Left hindlimb (tissue), 1 donor: ENCODE data around the gene TRMT11.
A peak's percentile ranks its signal among the peaks of the same experiment; 100 is the strongest.
"Not testable (repeated sequence)": the region's sequence is repeated elsewhere in the genome, so short reads cannot be mapped to it uniquely, and the experiment has no call there.

ENCODE experiments used
- DNase-seq: peaks from one replicate; pipeline ENCODE4 v3.0.0-alpha.2; 2018

The TRMT11 gene

DNA sequence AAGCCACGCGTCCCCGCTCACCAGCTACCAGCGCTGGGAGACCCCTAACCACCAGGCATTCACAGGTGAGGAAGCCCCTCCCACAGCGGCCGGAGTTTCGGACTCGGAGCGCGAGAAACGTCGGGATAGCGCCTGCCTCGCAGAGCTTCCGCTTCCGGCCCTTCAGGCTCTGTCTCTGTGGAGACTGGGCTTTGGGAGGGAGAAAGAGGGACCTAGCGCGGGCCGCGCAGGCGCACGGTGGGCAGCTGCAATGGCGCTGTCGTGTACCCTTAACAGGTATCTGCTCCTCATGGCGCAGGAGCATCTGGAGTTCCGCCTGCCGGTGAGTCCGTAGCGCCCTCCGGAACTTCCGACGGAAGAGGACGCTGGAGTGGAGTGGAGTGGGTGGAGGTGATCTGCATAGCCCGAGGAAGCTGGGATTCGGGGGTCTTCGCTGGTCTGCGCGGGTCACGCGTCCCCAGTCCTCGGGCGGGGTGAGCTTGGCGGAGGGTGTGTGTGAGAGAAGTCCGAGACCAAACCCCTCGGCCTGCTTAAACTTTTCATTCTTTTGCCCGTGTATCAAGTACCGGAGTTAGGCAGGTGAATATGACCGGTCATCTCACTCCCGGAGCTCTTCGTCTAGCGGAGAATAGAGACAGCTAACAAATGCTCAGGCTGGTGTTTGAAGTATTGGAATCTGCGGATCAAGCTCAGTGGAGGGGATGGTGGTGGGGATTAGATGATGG is at the start of gene TRMT11:
Gene TRMT11, plus strand, starts transcription at position 240 of the 725 bp plus-strand sequence. Its CDS starts 11 bp downstream, at position 251.
- peak; percentile 91 for DNase-seq

DNA sequence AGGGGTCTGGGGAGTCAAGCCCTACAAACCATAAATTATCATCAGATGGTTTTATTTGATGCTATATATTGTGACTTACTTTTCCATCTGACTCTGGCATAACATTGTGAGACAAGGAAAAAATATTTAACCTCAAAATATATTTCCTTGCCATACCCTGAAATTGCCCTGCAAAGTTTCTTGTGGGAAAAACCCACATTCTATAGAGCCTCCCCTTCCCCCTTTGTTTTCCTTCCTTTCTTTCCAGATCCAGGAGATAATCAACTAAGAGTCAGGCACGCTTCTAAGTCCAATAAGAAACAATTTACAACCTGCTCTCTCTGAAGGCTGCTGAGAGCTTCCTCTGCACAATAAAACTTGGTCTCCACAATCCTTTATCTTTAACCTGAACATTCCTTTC is 47.3 kb upstream of the TRMT11 start:
- DNase-seq = no peak

DNA sequence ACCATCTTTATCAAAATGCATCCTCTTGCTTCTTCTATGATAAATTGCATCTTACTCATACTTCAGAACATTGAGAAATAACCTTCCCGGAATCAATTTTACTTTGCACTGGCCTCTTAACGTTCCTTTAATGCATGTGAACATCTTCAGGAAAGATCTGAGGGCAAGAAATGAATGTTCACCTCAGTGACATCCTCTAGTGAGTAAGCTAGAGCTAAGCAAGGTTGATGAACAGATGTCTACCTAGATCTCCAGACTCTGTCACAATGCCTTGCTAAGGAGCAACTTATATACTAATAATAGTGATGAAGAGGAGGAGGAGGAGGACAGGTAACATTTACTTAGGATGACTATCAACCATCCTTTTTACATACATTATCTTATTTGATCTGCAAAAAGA is 46.5 kb upstream of the TRMT11 start:
- DNase-seq = no peak

DNA sequence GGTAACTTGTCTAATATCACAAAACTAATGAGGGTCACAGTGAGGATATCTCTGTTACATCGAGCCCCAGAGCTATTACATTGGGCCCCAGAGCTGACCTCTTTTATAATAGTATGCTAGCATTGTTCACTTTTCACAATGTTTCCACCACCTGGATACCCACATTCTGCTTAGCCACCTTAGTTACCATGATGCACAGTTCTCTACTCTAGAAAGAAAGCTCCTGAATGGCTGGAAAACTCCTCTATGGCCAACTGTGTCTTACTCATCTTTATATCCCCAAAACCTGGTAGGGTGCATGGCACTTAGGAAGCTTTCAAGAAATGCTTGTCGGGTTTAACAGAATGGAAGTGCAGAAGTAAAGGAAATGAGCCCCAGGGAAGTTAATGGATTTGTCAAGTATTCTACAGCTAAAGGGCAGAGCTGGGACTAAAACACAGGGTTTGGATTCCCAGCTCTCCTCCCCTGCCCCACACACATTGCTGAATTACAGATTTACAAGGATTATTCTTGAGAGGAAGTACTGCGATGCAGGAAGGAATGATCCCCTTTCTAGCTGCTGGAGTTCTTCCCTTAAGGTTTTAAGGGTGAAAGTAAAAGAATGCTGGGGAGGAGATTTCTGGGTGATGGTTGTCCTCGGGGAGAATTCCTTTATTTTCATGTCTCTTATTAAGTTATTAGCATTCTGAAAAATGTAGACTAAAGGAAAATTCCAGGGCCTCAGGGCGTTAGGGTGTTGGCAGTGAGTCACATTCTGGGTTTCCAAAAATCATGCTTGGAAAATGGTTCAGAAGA is 45.9 kb upstream of the TRMT11 start:
- DNase-seq = no peak

DNA sequence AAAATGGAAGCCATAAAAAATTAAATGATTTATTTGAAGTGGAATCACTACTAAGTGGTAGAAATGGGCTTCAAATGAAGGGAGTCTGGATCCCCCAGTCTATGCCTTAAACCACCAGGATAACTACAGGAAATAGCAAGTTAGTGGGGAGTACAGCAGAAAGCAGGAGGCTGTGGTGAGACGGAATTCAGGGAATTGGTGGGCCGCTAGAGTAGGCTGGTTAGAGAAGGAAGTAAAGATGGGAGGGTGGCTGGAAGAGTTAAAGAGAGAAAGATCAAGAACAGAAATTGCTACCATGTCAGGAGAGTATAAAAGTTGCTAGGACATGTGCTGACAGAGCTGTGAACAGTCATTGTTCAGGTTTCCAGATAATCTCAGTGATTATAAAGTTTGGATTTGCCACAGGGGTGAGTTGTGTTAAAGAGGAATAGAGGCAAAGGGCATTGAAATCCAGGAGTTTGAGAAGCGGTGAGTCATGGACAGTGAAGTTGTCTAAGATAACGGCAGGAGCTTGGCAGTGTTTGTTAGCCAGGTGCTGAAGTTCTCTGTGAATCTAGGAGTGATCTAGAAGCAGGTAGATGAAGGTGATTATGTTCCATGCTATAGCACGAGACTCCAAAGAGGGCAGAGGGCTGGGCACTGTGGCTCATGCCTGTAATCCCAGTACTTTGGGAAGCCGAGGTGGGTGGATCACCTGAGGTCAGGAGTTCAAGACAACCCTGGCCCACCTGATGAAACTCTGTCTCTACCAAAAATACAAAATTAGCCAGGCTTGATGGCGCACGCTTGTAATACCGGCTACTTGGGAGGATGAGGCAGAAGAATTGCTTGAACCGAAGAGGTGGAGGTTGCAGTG is 43.4 kb upstream of the TRMT11 start:
- no peak for DNase-seq

DNA sequence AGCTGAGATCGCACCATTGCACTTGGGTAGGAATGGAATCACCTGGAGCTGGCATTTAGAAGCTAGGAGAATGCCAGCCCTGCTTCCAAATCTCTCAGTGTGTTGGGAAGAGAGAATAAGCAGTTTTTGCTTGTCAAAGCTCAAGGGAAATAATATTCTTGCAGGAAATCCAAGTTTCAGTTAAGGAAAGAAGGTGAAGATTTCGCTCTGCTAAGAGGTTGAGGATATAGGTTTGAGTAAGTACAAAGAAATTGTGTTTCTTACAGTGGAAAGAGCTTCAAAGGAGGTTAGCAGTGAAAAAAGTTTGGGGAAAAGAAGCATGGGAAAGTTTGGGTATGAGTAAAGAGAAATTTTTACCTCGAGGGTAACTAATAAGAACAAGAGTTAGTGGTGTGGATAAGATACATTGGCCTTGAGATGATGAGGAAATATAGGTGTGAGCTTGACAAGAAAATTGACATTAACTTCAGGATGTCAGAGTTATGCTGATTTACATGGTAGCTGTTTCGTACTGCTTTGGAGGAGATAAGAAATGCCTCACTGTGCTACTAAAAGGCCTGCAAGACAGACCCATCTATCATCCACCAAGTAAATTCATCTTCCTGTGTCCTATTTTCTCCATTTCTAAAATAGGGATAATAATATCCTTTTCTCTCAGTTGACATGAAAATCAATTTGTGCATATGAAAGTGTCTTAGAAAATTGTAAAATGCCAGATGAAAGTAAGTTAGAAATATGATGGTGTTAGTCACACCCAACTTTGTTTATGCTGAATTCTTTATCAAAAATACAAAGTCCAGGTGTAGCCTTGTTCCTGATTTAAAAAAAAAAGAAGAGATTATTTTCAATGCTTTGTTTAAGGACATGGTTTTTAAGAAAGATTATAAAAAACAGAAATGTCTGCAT is 42.6 kb upstream of the TRMT11 start:
- no peak for DNase-seq

DNA sequence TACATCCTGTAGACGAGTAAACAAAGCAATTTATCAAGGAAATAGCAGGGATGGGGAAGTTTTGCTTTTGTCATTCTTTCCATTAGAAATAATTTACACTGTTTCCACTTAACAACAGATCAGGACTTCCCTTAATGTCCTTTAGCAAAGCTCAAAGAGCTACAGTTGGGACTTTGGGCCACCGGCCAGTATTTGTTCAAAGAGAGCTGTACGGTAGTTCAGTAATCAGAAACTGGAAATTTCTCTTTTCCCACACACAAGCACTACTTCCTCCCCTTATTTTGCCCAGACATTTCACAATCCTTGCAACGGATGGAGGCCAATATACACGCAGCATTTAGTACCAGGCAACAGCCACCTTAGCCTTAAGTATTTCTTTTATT is 41.9 kb upstream of the TRMT11 start:
- no peak for DNase-seq

DNA sequence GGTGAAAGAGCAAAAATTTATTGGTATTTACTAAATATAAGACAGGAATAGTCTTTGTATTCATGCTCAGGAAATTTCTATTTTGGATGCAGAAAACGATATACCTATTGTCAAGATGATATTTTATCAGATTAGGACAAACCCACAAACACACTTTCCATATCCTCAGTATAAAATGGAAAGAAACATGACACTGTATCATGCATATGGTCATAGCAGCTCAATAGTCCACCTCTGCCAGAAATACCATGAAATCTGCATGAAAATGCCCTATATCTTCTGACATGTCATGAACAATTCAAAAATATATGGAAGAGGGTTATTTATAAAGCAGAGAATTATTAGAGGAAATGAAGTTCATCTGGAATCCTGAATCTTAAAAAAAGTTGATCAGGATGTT is 41.4 kb upstream of the TRMT11 start:
- no peak for DNase-seq

DNA sequence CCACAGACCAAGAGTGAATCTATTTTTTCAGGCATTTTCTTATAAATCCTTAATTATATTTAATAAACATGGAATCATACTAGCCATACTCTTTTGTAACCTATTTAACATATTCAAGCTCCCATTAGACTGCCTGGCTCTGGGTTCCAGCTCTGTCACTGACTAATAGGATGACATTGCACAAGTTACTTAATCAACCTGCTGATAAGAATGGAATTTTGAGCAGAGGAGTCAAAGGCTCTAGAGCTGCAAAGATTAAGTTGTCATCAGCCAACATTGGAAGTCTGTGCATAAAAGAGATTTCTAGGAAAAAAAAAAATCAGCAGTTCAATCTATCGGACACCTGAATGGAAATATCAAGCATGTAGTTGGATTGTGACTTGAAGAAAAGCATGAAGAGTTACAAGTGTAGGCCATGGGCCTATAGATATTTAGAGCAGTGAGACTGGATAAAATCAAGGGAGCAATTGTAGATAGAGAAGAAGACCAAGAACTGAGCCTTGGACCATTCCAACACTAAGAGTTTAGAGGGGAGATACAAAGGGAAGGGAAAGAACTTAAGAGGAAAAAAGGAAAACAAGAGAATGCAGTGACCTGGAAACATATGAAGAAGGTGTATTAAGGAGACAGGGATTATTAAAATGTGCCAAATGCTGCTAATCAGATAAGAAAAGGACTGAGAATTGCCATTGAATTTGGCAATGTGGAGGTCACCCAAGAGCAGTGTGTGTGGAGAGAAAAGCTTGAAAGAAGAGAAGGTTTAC is 40.8 kb upstream of the TRMT11 start:
- no peak for DNase-seq

DNA sequence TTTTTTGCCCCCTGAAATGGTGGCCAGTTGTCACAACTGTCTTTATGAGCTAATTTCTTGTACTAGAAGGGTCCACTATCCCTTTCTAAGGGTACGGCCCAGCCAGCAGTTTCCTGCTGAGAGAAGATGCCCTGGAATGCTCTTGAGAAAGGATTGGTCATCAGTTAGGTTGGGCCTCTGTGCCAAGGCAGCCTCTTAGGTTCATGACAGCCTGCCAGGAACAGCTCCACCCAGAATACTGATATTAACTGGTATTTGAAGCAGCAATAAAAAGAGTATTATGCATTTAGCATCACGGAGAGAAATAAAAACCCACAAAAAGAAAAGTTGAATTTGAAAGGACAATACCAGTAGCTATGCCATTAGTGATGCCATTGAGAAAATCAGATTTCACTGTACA is 38.7 kb upstream of the TRMT11 start:
- no peak for DNase-seq

DNA sequence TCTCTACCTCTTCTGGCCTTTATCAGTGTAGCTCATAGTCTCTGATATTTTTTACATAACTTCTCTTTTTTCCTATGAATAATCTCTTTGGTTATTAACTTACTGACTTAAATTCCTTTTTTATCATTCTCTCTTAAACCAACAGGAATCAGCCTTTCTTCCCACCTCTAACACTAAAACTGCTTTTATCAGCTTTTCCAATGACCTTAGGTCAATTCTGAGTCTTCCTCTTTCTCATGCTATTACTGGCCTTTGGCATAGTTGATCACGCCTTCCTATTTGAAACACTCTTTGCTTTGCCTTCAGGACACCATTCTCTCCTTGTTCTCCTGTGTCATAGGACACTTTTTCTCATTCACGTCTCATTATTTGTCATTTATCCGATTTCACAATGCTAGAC is 37.9 kb upstream of the TRMT11 start:
- DNase-seq = no peak

DNA sequence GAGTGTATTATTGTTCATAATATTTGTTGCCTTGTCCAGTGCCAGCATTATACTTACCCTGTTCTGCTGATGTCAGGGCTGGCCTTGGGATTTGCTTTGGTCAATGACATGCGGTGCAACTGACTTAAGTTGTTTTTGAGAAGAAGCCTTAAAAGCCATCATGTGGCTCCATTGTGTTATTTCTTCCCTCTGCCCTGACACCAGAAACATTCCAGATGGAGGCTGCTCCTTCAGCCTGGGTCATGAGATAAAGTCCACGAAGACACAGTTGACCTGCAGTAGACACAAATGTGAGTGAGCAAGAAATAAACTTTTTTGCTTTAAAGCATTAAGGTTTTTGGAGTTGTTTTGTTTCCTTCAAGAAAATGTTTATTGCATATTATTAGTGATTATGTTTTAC is 37.3 kb upstream of the TRMT11 start:
- DNase-seq = no peak

DNA sequence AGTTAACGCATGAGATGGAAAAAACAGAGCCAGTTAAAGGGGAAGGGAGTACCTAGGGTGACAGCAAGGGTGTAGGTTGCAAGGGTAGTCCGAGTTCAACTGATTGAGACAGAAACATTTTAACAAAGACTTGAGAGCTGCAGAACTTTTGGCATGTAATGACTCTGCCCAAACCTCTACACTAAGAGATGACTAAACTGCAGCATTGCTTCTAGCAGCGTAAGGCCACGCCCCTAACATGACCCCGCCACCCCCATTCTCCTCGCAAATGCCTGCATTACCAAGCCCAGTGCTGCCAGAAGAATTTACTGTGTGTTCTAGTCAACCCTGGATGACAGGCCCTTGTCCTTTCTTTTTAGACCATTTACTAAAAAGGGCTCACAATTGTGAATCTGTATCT is 36.0 kb upstream of the TRMT11 start:
- DNase-seq = no peak

DNA sequence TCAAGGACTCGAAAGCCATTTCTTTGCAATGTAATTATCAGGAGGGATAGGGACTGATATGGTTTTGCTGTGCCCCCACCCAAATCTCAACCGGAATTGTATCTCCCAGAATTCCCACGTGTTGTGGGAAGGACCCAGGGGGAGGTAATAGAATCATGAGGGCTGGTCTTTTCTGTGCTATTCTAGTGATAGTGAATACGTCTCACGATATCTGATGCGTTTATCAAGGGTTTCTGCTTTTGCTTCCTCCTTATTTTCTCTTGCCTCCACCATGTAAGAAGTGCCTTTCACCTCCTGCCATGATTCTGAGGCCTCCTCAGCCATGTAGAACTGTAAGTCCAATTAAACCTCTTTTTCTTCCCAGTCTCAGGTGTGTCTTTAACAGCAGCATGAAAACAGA is 35.6 kb upstream of the TRMT11 start:
- not testable (repeated sequence) for DNase-seq

DNA sequence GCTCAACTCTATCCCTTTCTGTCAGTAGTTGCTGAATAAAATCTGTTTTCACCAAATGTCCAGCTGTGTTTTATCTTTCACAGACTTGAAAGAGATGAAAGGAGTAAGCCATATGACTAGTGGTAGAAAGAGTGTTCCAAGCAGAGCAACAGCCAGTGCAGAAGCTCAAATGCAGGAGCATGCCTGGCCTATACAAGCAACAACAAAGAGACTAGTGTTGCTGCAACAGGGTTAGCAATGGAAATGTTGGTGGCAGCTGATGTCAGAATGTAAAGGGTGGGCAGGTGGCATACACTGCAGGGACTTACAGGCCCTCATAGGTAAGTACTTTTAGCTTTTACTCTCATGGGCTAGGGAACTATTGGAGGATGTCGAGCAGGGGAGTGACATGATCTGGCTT is 35.0 kb upstream of the TRMT11 start:
- no peak for DNase-seq

DNA sequence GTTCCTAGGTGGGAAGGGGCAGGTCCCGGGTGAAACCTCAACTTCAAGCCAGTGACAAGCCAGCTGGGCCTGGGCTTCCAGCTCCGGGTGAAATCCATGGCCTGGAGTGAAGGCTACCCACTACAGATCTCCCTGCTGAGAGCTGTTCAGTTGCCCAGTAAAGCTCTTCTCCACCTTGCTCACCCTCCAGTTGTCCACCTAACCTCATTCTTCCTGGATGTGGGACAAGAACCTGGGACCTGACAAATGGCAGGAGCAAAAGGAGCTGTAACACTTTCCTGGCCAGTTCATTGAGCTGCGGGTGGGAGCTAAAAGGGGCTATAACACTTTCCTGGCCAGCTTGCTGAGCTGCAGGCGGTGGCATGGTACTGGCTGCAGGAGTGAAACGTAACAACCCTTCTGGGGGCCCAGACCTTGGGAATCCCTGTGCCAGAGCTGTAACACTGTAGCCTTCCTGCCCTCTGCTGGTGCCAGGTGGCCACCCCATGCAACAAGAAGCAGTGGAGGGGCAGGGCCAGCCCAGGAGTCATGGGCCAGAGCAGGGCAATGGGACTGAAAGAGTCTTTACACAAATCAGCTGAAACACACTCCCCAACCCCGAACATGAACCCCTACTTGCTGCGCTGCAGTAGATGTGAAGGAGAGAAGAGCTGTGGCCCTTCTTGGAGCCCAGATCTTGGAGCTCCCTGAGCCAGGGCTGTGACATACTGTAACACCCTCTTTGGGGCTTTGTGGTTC is 33.4 kb upstream of the TRMT11 start:
- DNase-seq = no peak

DNA sequence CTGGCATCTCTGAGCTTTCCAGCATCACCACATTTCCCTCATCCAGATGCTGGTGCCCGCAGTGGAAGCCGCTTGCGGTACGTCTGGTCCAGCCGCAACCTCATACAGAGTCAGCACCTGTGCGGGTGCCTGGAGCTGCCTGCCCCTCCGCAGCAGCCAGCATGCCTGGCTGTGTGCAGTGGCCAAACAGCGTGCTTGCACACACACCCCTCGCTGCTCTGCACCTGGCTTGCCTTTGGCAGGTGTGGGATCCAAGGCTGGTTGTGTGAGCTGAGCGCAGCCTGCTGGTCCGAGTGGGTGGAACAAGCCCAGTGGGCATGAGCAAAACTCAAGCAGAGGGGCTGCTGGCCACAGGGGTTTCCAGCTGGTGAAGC is 32.9 kb upstream of the TRMT11 start:
- DNase-seq = no peak

DNA sequence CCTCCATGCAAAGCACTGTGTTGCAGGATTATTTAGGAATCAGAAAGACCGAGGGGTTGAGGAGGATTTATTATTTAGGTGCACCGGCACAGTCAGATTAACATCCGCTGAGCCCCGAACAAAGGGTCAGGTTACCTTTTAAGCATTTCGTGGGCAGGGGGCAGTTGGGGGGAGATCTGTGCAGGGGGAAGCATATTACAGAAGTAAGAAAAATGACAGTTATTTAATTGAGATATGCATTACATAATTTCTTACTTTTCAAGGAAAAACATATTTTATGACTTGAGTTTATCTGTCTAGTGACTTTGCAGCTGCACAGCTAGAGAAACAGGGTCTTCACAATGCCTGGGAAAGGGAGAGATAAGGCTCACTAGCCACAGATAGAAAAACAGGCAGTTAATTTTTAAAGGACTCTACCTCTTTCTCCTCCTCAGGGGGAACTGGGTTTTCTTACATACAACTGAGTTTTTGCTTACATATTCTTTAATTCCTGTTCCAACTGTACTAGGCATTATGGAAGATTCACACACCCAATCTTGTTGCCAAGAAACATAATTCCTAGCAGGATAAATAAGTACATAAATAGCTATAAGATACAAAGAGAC is 31.5 kb upstream of the TRMT11 start:
- no peak for DNase-seq

DNA sequence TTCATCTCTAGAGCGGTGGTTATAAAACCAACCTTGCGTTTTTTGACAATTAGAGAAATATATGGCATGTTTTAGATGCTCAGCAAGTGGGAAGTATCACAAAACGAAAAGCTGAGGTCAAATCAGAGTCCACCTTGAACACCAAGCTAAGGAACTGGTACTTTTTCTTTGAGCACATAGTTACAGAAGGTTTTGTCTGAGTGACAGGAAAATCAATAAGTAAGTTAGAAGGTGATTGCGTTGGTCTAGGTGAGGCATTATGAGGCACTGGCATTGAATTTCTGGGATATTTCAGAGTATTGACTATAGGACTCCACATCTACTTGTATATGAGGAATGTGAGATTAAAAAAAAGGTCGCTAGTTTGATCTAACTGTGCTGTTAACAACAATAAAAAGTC is 30.4 kb upstream of the TRMT11 start:
- DNase-seq = no peak
